Activated CD8-positive, alpha-beta T cell treated with anti-CD3 and anti-CD28 coated beads, Interleukin-2, amount 10 ng/mL, durations not matched to agents 7 days and 5 days (primary cell): ENCODE measurements around the gene DDX6. TPM values are rescaled to one million over a fixed set of nuclear protein-coding genes. Genes with fewer than 3 reads are reported as not detected.
A peak's percentile ranks its signal among the peaks of the same experiment; 100 is the strongest.
"Not testable (repeated sequence)": the region's sequence is repeated elsewhere in the genome, so short reads cannot be mapped to it uniquely, and the experiment has no call there.

ENCODE experiments used
- ATAC-seq: fragments of 150-1000 bp; cut with Tn5 transposase; one replicate; pipeline ENCODE4 v1.10.0; 2021; ENCODE audit warnings: moderate library complexity
- CTCF ChIA-PET: fragments of 350-600 bp; sonication (Branson Sonifier 250); formaldehyde crosslinking; loops from one replicate; lab custom pipeline; 2021; ENCODE audit warnings: antibody characterized with exemption; lab: Charles Lee
- POLR2A ChIA-PET: fragments of 350-600 bp; sonication (Branson Sonifier 250); formaldehyde crosslinking; loops from one replicate; lab custom pipeline; 2021; ENCODE audit warnings: antibody characterized with exemption; lab: Charles Lee
- DNase-seq: peaks from one replicate; pipeline ENCODE4 v3.0.0-alpha.2; 2020
- H3K27ac Mint-ChIP-seq: one replicate; pipeline ENCODE4 v1.8.0; 2021; ENCODE audit warnings: mild to moderate bottlenecking, mixed read lengths
- H3K27me3 Mint-ChIP-seq: one replicate; pipeline ENCODE4 v1.8.0; 2021; ENCODE audit warnings: low read depth, mixed read lengths
- H3K36me3 Mint-ChIP-seq: one replicate; pipeline ENCODE4 v1.8.0; 2021; ENCODE audit warnings: low read depth, mixed read lengths
- H3K4me1 Mint-ChIP-seq: one replicate; pipeline ENCODE4 v1.8.0; 2021; ENCODE audit warnings: low read depth, mixed read lengths
- H3K4me3 Mint-ChIP-seq: one replicate; pipeline ENCODE4 v1.8.0; 2021; ENCODE audit warnings: mild to moderate bottlenecking, mixed read lengths
- H3K9me3 Mint-ChIP-seq: one replicate; pipeline ENCODE4 v1.8.0; 2022; ENCODE audit warnings: mixed read lengths; ENCODE audit not compliant: insufficient read depth
- total RNA-seq, 2 experiments: library from RNA; stranded (reverse); gene quantifications; one replicate each; pipeline ENCODE4 v1.2.3, GENCODE V29; 2021

The DDX6 gene
- total RNA-seq, 2 experiments from 2014 or later, result 143 to 152 TPM

DNA sequence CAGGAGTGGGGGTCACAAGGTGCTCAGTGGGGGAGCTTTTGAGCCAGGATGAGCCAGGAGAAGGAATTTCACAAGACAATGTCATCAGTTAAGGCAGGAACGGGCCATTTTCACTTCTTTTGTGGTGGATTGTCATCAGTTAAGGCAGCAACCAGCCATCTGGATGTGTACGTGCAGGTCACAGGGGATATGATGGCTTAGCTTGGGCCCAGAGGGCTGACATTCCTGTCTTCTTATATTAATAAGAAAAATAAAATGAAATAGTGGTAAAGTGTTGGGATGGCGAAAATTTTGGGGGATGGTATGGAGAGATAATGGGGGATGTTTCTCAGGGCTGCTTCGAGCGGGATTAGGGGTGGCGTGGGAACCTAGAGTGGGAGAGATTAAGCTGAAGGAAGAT lies 73.7 kb downstream of the DDX6 start:
- ATAC-seq, H3K27me3 Mint-ChIP-seq, CTCF ChIA-PET, DNase-seq, H3K27ac Mint-ChIP-seq, H3K36me3 Mint-ChIP-seq, POLR2A ChIA-PET, H3K4me3 Mint-ChIP-seq, H3K9me3 Mint-ChIP-seq, H3K4me1 Mint-ChIP-seq: not testable (repeated sequence)

DNA sequence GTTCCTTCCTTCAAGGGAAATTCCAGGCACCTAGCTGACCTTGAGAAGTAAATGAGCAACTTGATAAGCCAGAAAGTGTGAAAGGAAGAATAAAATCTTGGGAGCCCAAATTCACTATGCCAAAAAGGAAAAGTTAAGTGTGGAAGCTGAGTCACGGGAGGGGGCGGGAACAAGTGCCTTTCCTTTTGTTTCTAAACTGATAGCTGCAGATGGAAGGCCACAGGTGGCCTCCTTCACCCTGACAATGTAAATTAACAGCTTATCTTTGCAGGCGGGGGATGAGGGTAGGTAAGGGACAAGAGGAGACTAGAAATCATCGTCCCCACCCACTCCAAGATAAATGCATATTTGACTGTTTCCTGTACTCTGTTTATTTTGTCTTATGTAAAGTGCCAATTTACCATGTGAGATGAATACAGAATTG lies 75.1 kb downstream of the DDX6 start:
- ChIA-PET POLR2A (no interaction called here), CTCF (interaction anchor here (1.0 to 1.1 kb wide), 2 partner anchors 16 to 26 kb away, joined by 3 read pairs; no protein-coding TSS in a partner anchor)
- Mint-ChIP-seq H3K4me1 (no peaks in the 10 kb centered on the region), H3K9me3 (no peaks in the 10 kb centered on the region), H3K36me3 (no peaks in the 10 kb centered on the region), H3K27ac (no peak overlapping the region), H3K27me3 (peaks cover 7% of the 10 kb centered on the region), H3K4me3 (no peak overlapping the region)
- ATAC-seq (no peak), DNase-seq (no peak)

DNA sequence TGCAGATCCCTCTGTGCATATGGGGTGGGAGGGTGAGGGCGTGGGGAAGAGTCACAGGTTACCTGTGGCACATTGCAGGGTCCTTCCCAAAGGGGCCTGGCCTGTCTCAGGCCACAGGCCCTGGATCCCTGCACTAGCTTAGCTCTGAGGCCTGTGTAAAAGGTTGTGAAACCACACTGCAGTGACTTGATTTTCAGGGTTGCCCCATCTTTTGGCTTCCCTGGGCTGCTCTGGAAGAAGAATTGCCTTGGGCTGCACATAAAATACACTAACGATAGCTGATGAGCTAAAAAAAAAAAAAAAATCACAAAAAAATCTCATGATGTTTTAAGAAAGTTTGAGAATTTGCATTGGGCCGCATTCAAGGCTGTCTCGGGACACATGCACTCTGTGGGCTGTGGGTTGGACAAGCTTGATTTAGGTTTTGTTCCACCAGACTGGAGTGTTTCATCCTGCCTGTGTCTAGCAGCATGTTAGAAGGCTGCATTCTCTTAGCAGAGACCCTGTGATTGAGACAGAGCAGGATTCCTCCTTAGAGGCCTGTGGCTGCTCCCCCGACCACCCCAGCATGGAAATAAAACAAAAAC lies 75.6 kb downstream of the DDX6 start:
- H3K27ac Mint-ChIP-seq, result no peak overlapping the region

DNA sequence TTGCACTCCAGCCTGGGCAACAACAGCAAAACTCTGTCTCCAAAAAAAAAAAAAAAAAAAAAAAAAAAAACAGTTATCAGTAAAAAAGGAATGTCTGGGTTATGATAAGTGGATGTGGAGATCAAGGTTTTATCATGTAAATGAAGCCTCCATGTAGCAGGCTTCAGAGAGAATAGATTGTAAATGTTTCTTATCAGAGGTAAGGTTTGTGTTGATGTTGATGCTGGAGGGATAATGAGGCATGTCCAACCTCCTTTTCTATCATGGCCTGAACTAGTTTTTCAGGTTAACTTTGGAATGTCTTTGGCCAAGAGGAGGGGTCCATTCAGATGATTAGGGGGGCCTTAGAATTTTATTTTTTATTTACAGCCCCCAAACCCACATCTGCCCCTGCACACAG lies 76.1 kb downstream of the DDX6 start:
- Mint-ChIP-seq H3K9me3 (no peaks in the 10 kb centered on the region), H3K36me3 (no peaks in the 10 kb centered on the region), H3K27me3 (peaks cover 6% of the 10 kb centered on the region), H3K27ac (no peak overlapping the region), H3K4me3 (no peak overlapping the region), H3K4me1 (no peaks in the 10 kb centered on the region)
- no peak for ATAC-seq
- POLR2A ChIA-PET, result no interaction called here
- CTCF ChIA-PET, result no interaction called here
- DNase-seq, result no peak

More for the DNA sequence above, 75.6 kb downstream of the DDX6 start:
- ATAC-seq (no peak), DNase-seq (no peak)
- H3K36me3 Mint-ChIP-seq, result no peaks in the 10 kb centered on the region
- H3K4me3 Mint-ChIP-seq, result no peak overlapping the region
- H3K9me3 Mint-ChIP-seq, result no peaks in the 10 kb centered on the region
- peaks cover 7% of the 10 kb centered on the region for H3K27me3 Mint-ChIP-seq
- ChIA-PET CTCF (interaction anchor here (1.0 to 1.1 kb wide), 2 partner anchors 17 to 26 kb away, joined by 3 read pairs; no protein-coding TSS in a partner anchor), POLR2A (no interaction called here)
- no peaks in the 10 kb centered on the region for H3K4me1 Mint-ChIP-seq

DNA sequence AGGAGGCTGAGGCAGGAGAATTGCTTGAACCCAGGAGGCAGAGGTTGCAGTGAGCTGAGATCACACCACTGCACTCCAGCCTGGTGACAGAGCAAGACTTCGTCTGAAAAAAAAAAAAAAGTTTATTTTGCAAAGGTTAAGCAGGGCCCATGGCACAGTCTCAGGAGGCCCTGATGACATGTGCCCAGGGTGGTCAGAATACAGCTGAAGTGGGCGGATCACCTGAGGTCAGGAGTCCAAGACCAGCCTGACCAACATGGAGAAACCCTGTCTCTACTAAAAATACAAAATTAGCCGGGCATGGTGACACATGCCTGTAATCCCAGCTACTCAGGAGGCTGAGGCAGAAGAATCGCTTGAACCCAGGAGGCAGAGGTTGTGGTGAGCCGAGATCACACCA lies 76.5 kb downstream of the DDX6 start:
- H3K4me3 Mint-ChIP-seq, H3K27me3 Mint-ChIP-seq, ATAC-seq, H3K4me1 Mint-ChIP-seq, H3K9me3 Mint-ChIP-seq, DNase-seq, POLR2A ChIA-PET, H3K27ac Mint-ChIP-seq, H3K36me3 Mint-ChIP-seq: not testable (repeated sequence)
- CTCF ChIA-PET, result interaction anchor here (0.7 kb wide), 1 partner anchor 226 kb away, joined by 3 read pairs; no protein-coding TSS in a partner anchor

DNA sequence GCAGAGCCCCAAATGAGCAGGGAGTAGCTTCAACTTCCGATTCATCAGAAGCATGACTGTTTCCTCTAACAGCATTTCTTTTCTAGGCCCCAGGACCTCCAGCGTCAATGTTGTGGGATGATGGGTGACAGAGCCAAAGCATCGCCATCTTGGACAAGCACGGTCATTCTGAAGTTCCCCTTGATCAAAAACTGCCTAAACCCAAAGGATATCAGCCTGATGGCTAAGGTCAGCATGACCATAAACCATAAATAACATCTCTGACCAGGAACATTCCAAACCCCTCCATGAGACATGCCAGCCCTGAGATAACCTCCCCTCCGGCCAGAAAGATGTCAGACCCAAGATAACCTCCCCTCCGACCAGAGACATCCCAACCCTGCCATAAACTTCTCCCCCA lies 82.7 kb downstream of the DDX6 start:
- H3K4me1 Mint-ChIP-seq, result peaks cover 21% of the 10 kb centered on the region
- no peak overlapping the region for H3K4me3 Mint-ChIP-seq
- H3K27ac Mint-ChIP-seq, result no peak overlapping the region
- H3K27me3 Mint-ChIP-seq, result peaks cover 22% of the 10 kb centered on the region
- H3K9me3 Mint-ChIP-seq, result no peaks in the 10 kb centered on the region
- POLR2A ChIA-PET, result no interaction called here
- H3K36me3 Mint-ChIP-seq, result no peaks in the 10 kb centered on the region
- CTCF ChIA-PET, result interaction anchor here (1.1 kb wide), 1 partner anchor 19 kb away, joined by 4 read pairs; no protein-coding TSS in a partner anchor
- DNase-seq (no peak), ATAC-seq (no peak)

DNA sequence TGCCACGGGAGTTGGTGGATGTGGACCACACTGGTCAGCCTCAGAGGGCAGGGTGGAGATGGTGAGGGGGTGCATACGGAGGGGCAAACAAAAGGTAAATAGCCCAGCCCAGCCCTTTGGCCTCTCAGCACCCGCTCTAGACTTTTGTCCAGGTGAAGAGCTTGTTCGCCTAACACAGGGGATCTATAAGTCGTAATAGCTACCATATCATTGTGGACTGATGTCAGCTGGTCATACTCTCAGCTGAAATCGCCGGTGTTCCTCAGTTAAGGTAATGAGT lies 84.5 kb downstream of the DDX6 start:
- ChIA-PET CTCF (interaction anchor here (0.9 to 3.7 kb wide), 2 partner anchors 15 to 127 kb away, joined by 3 to 40 read pairs; no protein-coding TSS in a partner anchor), POLR2A (interaction anchor here (1.1 kb wide), 1 partner anchor 288 kb away, joined by 3 read pairs; no protein-coding TSS in a partner anchor)
- no peaks in the 10 kb centered on the region for H3K36me3 Mint-ChIP-seq
- no peak overlapping the region for H3K27ac Mint-ChIP-seq
- H3K9me3 Mint-ChIP-seq, result no peaks in the 10 kb centered on the region
- no peak for DNase-seq
- H3K27me3 Mint-ChIP-seq, result peaks cover 22% of the 10 kb centered on the region
- no peak for ATAC-seq
- H3K4me1 Mint-ChIP-seq, result peaks cover 21% of the 10 kb centered on the region
- no peak overlapping the region for H3K4me3 Mint-ChIP-seq

DNA sequence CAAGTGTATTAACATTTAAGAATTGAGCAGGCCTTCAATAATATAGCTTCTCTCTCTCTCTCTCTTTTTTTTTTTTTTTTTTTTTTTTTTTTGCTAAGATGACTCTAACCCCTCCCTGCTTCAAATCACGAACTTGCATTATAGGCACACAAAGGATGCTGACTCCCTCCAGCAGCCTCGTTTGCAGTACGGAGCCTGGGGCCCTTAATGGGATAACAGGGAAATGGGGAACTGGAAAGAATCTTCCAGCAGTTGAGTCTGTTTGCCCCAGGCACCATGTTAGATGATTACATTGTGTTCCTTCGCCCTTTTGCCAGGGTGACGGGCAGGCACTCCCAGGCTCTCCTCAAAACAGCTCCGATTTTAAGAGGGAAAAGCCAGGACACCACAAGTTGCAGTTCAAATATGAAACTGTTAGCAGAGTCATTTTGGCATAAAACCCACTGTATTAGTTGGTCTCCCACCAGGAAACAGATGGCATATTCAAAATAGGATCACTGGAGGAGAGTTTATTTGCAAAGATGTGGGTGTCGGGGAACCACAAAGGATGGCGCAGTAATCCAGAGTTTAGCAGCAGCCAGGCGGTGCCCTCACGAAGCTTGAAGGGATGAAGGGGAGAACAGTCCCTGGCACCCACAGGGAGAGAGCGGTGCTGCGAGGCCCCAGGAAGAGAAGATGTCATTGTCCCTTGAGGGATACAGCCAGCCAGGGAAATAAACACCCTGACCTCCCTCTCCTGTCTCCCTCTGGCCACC lies 85.0 kb downstream of the DDX6 start:
- H3K9me3 Mint-ChIP-seq, result no peaks in the 10 kb centered on the region
- no peaks in the 10 kb centered on the region for H3K36me3 Mint-ChIP-seq
- no peak overlapping the region for H3K4me3 Mint-ChIP-seq
- ChIA-PET POLR2A (interaction anchor here (0.5 to 1.1 kb wide), 3 partner anchors 223 to 719 kb away, joined by 3 read pairs; no protein-coding TSS in a partner anchor), CTCF (interaction anchor here (0.9 to 3.7 kb wide), 3 partner anchors 11 to 127 kb away, joined by 3 to 40 read pairs (median 5); no protein-coding TSS in a partner anchor)
- DNase-seq, result no peak
- peaks cover 21% of the 10 kb centered on the region for H3K4me1 Mint-ChIP-seq
- no peak for ATAC-seq
- peaks cover 22% of the 10 kb centered on the region for H3K27me3 Mint-ChIP-seq
- no peak overlapping the region for H3K27ac Mint-ChIP-seq

DNA sequence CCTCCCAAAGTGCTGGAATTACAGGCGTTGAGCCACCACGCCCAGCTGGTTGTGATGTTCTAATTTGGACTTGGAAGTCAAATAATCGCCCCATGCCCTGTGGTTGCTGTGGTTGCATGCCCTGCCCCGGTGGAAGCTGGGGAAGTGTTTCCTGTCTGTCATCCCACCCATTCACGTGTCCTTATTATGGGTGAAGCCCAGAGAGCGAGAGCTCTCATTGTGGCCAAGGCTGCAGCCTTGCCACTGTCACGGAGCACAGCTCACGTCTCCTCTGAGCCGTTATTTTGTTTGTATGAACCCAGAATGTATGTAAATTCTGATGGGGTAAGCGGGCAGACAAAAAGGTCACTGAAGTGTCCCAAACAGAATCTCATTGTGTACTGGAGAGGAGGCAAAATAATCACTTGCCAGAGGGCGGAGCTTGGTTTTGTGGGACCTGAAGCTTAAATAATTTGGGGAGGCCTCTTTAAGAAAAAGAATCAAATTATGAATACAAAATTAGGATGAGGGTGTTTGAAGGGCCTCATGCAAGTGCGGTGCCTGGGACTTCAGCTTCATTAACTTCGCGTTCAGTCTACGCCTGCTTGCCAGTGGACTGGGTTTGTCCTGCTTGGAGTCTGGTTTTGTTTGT lies 85.7 kb downstream of the DDX6 start:
- ATAC-seq, result peak; percentile 83

DNA sequence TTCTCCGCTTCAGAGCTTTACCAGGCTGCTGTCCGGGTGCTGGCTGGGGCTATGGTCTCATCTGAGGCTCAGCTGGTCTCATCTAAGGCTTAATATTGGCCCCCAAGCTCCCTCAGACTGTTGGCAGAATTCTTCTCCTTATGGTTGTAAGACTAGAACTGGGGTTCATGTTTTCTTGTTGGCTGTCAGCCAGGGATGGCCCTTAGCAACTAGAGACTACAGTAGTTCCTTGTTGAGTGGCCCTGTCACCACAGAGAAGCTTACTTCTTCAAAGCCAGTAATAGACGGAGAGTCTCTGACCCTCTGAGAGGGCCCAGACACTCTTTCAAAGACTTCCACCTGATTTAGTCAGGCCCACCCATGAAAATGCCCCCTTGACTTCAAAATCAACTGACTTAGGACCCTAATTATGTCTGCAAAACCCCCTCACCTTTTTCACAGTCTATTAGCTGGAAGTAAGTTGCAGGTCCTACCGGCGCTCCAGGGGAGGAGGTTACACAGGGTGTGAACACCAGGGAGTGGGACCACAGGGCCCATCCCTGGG lies 87.3 kb downstream of the DDX6 start:
- Mint-ChIP-seq H3K4me3 (no peak overlapping the region), H3K27me3 (peaks cover 22% of the 10 kb centered on the region), H3K4me1 (peaks cover 33% of the 10 kb centered on the region), H3K36me3 (peaks cover 3% of the 10 kb centered on the region), H3K9me3 (no peaks in the 10 kb centered on the region), H3K27ac (no peak overlapping the region)
- ChIA-PET CTCF (interaction anchor here (3.7 kb wide), 1 partner anchor 12 kb away, joined by 40 read pairs; no protein-coding TSS in a partner anchor), POLR2A (no interaction called here)
- ATAC-seq (no peak), DNase-seq (no peak)

More for the DNA sequence above, 85.7 kb downstream of the DDX6 start:
- H3K4me3 Mint-ChIP-seq, result peak overlapping the region; percentile 67
- peaks cover 23% of the 10 kb centered on the region for H3K4me1 Mint-ChIP-seq
- peaks cover 22% of the 10 kb centered on the region for H3K27me3 Mint-ChIP-seq
- no peaks in the 10 kb centered on the region for H3K9me3 Mint-ChIP-seq
- peak overlapping the region; percentile 79 for H3K27ac Mint-ChIP-seq
- ChIA-PET CTCF (interaction anchor here (1.3 to 3.7 kb wide), 2 partner anchors 10 to 14 kb away, joined by 5 to 40 read pairs; no protein-coding TSS in a partner anchor), POLR2A (interaction anchor here (0.6 to 1.1 kb wide), 3 partner anchors 11 to 289 kb away, joined by 3 read pairs; no protein-coding TSS in a partner anchor)
- DNase-seq, result peak; percentile 71
- peaks cover 3% of the 10 kb centered on the region for H3K36me3 Mint-ChIP-seq

DNA sequence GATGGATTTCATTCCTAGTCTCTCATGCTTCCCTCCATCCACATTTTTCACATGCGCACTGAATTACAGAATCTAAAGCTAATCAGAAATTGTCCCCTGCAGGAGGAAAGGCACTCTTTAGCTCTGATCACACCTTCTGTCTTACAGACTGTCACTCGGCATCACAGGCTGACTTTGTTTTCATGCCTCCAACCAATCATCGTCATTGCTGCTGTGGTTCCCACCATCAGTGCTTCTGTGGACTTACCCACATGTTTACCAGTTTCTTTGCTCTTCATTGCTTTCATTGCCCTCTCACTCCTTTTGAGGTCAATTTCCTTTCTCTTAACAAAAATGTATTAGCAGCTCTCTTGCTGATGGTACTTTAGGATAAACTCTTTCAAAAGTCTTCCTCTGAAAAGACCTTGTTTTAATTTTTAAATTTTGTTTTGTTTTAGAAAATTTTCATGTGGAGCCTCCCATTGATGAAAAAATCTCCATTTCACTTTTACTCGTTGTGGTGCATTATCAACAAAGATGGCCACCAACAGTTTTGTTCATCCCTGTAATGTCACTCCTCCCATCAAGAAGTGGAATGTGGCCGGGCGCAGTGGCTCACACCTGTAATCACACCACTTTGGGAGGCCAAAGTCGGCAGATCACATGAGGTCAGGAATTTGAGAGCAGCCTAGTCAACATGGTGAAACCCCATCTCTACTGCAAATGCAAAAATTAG lies 91.3 kb downstream of the DDX6 start:
- CTCF ChIA-PET, result interaction anchor here (0.8 to 1.7 kb wide), 3 partner anchors 10 to 40 kb away, joined by 4 to 8 read pairs (median 5); no protein-coding TSS in a partner anchor
- POLR2A ChIA-PET, result no interaction called here
- H3K27ac Mint-ChIP-seq, result peak overlapping the region; percentile 50
- H3K4me3 Mint-ChIP-seq, result no peak overlapping the region
- peaks cover 3% of the 10 kb centered on the region for H3K36me3 Mint-ChIP-seq
- ATAC-seq (peak; percentile 84), DNase-seq (peak; percentile 73)
- peaks cover 22% of the 10 kb centered on the region for H3K4me1 Mint-ChIP-seq
- H3K9me3 Mint-ChIP-seq, result no peaks in the 10 kb centered on the region
- no peaks in the 10 kb centered on the region for H3K27me3 Mint-ChIP-seq
